WTC11 (cell line): ENCODE data around the gene CXCL3. TPM values are rescaled to one million over a fixed set of nuclear protein-coding genes. Genes with fewer than 3 reads are reported as not detected.

Experiments used
- IRF2 ChIP-seq: sonication (generic); formaldehyde crosslinking; IDR thresholded peaks from 2 replicates; pipeline ENCODE4 v1.8.0; 2022; ENCODE audit warnings: low read depth, missing genetic modification reagents, borderline replicate concordance
- MYBL2 ChIP-seq: sonication (generic); formaldehyde crosslinking; IDR thresholded peaks from 2 replicates; pipeline ENCODE4 v1.8.1; 2023; ENCODE audit warnings: mild to moderate bottlenecking, moderate library complexity, missing genetic modification reagents
- NR1H2 ChIP-seq: sonication (generic); formaldehyde crosslinking; IDR thresholded peaks from 2 replicates; pipeline ENCODE4 v1.9.0; 2021; ENCODE audit warnings: mild to moderate bottlenecking, moderate library complexity, missing genetic modification reagents
- RELA ChIP-seq: sonication (generic); formaldehyde crosslinking; IDR thresholded peaks from 2 replicates; pipeline ENCODE4 v1.8.1; 2022; ENCODE audit warnings: missing genetic modification reagents, mild to moderate bottlenecking, borderline replicate concordance
- total RNA-seq: library from RNA; stranded (reverse); gene quantifications from 3 replicates; pipeline ENCODE4 v1.2.3, GENCODE V29; 2021
- TF ChIP-seq, protein P1 (sequence below): fragments of 250-450 bp; sonication (Bioruptor Pico); conservative IDR thresholded peaks from 2 replicates; pipeline ENCODE4 v1.9.0; 2021; ENCODE audit warnings: mild to moderate bottlenecking
- TF ChIP-seq, protein P2 (sequence below): sonication (generic); formaldehyde crosslinking; IDR thresholded peaks from 2 replicates; pipeline ENCODE4 v1.8.1; 2022; ENCODE audit warnings: low read depth, mild to moderate bottlenecking, moderate library complexity, missing genetic modification reagents, borderline replicate concordance
- TF ChIP-seq, protein P3 (sequence below): sonication (generic); formaldehyde crosslinking; IDR thresholded peaks from 2 replicates; pipeline ENCODE4 v1.8.0; 2022; ENCODE audit warnings: mild to moderate bottlenecking, missing genetic modification reagents
- TF ChIP-seq, protein P4 (sequence below): sonication (generic); formaldehyde crosslinking; IDR thresholded peaks from 2 replicates; pipeline ENCODE4 v1.8.1; 2022; ENCODE audit warnings: low read depth, missing genetic modification reagents, borderline replicate concordance
- TF ChIP-seq, protein P5 (sequence below): sonication (generic); formaldehyde crosslinking; IDR thresholded peaks from 2 replicates; pipeline ENCODE4 v1.8.0; 2023; ENCODE audit warnings: missing genetic modification reagents, mild to moderate bottlenecking, borderline replicate concordance
- TF ChIP-seq, protein P6 (sequence below): sonication (generic); formaldehyde crosslinking; conservative IDR thresholded peaks from 2 replicates; pipeline ENCODE4 v1.8.1; 2023; ENCODE audit warnings: mild to moderate bottlenecking, low read depth, missing genetic modification reagents, moderate library complexity
- TF ChIP-seq, protein P7 (sequence below): sonication (generic); formaldehyde crosslinking; IDR thresholded peaks from 2 replicates; pipeline ENCODE4 v1.8.0; 2023; ENCODE audit warnings: missing genetic modification reagents
- TF ChIP-seq, protein P8 (sequence below): sonication (generic); formaldehyde crosslinking; IDR thresholded peaks from 2 replicates; pipeline ENCODE4 v1.8.1; 2023; ENCODE audit warnings: mild to moderate bottlenecking, missing genetic modification reagents, moderate library complexity
- TF ChIP-seq, protein P9 (sequence below): fragments of 250-450 bp; sonication (Bioruptor Pico); IDR thresholded peaks from 2 replicates; pipeline ENCODE4 v1.9.0; 2021; ENCODE audit warnings: moderate library complexity, mild to moderate bottlenecking, inconsistent platforms, borderline replicate concordance
- TF ChIP-seq, protein P10 (sequence below): sonication (generic); formaldehyde crosslinking; IDR thresholded peaks from 2 replicates; pipeline ENCODE4 v1.8.1; 2023; ENCODE audit warnings: mild to moderate bottlenecking, moderate library complexity, missing genetic modification reagents

The CXCL3 gene
- total RNA-seq, 1 experiment from 2014 or later = 3.5 TPM

DNA sequence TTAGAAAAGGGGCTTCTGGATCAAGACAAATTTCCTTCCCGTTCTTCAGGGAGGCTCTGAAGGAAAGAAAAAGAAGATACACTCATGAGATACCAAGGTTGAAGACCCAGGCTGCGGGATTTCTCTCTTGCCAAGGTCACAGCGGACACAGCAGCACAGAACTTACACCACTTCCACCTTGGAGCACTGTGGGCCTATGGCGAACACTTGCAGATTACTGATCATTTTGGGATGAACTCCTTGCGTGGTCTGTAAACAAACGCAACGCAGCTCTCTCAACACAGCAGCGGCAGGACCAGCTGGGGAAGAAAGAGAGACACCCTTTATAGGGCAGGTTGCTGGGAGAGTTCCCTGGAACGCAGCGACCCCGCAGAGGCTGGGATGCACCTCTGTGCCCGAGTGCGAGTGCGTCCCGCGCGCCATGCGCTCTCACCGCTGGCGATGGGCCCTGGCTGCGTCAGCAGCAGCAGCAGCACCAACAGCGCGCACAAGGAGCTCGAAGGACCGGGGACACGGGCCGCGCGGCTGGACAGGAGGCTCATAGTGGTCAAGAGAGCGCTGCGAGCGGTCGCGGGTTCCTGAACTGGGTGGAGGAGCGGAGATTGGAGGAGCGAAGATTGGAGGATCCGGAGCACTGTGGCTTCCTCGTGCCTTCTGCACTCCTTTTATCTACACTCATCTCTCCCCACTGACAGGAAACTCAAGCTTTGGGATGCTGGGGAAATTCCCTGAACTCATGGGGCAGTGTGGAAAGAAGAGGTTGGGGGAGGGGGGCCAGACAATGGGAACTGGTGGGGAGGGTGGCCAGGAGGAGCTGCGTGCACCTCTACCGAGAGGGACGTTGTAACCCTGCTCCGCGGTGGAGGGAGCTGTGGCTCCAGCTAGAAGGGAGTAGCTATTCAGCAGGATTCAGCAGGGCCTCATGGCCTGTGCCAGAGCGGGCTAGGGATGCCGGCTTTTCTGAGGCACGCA is 40.2 kb downstream of the CXCL3 start, which contains the start of gene CXCL5 (continued):
- TF ChIP-seq, protein P1, sequence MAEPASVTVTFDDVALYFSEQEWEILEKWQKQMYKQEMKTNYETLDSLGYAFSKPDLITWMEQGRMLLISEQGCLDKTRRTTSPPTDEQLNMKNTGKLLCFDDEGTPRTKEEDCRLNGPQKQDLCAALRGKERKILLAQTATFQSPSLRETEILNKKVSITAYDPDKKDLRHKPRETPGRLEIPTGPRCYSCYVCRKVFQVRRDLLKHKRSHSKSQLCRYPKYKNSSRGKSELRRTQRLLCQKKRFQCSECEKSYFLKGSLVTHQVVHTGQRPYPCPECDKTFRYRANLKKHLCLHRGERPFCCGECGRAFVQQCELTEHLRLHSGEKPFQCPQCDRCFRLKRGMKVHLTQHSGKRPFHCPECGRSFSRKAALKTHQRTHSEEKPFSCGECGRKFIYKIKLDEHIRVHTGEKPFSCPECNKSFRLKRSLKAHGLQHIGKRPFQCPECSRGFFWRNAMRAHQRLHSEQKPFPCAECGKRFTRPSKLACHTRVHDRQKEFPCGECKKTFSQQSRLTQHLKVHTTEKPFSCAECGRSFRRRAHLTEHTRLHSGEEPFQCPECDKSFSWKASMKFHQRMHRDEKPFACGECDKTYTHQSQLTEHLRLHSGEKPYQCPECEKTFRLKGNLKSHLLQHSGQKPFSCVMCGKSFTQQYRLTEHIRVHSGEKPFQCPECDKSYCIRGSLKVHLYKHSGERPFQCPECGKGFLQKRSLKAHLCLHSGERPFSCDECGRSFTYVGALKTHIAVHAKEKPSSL = no peak
- TF ChIP-seq, protein P2, sequence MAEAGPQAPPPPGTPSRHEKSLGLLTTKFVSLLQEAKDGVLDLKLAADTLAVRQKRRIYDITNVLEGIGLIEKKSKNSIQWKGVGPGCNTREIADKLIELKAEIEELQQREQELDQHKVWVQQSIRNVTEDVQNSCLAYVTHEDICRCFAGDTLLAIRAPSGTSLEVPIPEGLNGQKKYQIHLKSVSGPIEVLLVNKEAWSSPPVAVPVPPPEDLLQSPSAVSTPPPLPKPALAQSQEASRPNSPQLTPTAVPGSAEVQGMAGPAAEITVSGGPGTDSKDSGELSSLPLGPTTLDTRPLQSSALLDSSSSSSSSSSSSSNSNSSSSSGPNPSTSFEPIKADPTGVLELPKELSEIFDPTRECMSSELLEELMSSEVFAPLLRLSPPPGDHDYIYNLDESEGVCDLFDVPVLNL = no peak; the same call in 1 of the 2 replicates
- peak; percentile 29; the same call in 1 of the 2 replicates for TF ChIP-seq MYBL2
- TF ChIP-seq, protein P3, sequence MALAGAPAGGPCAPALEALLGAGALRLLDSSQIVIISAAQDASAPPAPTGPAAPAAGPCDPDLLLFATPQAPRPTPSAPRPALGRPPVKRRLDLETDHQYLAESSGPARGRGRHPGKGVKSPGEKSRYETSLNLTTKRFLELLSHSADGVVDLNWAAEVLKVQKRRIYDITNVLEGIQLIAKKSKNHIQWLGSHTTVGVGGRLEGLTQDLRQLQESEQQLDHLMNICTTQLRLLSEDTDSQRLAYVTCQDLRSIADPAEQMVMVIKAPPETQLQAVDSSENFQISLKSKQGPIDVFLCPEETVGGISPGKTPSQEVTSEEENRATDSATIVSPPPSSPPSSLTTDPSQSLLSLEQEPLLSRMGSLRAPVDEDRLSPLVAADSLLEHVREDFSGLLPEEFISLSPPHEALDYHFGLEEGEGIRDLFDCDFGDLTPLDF (CRISPR knock-in tag) = no peak
- TF ChIP-seq, protein P4, sequence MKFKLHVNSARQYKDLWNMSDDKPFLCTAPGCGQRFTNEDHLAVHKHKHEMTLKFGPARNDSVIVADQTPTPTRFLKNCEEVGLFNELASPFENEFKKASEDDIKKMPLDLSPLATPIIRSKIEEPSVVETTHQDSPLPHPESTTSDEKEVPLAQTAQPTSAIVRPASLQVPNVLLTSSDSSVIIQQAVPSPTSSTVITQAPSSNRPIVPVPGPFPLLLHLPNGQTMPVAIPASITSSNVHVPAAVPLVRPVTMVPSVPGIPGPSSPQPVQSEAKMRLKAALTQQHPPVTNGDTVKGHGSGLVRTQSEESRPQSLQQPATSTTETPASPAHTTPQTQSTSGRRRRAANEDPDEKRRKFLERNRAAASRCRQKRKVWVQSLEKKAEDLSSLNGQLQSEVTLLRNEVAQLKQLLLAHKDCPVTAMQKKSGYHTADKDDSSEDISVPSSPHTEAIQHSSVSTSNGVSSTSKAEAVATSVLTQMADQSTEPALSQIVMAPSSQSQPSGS (CRISPR knock-in tag) = no peak
- TF ChIP-seq, protein P5, sequence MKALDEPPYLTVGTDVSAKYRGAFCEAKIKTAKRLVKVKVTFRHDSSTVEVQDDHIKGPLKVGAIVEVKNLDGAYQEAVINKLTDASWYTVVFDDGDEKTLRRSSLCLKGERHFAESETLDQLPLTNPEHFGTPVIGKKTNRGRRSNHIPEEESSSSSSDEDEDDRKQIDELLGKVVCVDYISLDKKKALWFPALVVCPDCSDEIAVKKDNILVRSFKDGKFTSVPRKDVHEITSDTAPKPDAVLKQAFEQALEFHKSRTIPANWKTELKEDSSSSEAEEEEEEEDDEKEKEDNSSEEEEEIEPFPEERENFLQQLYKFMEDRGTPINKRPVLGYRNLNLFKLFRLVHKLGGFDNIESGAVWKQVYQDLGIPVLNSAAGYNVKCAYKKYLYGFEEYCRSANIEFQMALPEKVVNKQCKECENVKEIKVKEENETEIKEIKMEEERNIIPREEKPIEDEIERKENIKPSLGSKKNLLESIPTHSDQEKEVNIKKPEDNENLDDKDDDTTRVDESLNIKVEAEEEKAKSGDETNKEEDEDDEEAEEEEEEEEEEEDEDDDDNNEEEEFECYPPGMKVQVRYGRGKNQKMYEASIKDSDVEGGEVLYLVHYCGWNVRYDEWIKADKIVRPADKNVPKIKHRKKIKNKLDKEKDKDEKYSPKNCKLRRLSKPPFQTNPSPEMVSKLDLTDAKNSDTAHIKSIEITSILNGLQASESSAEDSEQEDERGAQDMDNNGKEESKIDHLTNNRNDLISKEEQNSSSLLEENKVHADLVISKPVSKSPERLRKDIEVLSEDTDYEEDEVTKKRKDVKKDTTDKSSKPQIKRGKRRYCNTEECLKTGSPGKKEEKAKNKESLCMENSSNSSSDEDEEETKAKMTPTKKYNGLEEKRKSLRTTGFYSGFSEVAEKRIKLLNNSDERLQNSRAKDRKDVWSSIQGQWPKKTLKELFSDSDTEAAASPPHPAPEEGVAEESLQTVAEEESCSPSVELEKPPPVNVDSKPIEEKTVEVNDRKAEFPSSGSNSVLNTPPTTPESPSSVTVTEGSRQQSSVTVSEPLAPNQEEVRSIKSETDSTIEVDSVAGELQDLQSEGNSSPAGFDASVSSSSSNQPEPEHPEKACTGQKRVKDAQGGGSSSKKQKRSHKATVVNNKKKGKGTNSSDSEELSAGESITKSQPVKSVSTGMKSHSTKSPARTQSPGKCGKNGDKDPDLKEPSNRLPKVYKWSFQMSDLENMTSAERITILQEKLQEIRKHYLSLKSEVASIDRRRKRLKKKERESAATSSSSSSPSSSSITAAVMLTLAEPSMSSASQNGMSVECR (CRISPR knock-in tag) = peak; percentile 74; the same call in 1 of the 2 replicates
- TF ChIP-seq, protein P6, sequence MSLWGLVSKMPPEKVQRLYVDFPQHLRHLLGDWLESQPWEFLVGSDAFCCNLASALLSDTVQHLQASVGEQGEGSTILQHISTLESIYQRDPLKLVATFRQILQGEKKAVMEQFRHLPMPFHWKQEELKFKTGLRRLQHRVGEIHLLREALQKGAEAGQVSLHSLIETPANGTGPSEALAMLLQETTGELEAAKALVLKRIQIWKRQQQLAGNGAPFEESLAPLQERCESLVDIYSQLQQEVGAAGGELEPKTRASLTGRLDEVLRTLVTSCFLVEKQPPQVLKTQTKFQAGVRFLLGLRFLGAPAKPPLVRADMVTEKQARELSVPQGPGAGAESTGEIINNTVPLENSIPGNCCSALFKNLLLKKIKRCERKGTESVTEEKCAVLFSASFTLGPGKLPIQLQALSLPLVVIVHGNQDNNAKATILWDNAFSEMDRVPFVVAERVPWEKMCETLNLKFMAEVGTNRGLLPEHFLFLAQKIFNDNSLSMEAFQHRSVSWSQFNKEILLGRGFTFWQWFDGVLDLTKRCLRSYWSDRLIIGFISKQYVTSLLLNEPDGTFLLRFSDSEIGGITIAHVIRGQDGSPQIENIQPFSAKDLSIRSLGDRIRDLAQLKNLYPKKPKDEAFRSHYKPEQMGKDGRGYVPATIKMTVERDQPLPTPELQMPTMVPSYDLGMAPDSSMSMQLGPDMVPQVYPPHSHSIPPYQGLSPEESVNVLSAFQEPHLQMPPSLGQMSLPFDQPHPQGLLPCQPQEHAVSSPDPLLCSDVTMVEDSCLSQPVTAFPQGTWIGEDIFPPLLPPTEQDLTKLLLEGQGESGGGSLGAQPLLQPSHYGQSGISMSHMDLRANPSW (CRISPR knock-in tag) = 0 out of 2 replicates have a peak, but pooled peaks have one; percentile 29
- TF ChIP-seq, protein P7, sequence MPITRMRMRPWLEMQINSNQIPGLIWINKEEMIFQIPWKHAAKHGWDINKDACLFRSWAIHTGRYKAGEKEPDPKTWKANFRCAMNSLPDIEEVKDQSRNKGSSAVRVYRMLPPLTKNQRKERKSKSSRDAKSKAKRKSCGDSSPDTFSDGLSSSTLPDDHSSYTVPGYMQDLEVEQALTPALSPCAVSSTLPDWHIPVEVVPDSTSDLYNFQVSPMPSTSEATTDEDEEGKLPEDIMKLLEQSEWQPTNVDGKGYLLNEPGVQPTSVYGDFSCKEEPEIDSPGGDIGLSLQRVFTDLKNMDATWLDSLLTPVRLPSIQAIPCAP (CRISPR knock-in tag) = no peak
- TF ChIP-seq, protein P8, sequence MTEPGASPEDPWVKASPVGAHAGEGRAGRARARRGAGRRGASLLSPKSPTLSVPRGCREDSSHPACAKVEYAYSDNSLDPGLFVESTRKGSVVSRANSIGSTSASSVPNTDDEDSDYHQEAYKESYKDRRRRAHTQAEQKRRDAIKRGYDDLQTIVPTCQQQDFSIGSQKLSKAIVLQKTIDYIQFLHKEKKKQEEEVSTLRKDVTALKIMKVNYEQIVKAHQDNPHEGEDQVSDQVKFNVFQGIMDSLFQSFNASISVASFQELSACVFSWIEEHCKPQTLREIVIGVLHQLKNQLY (CRISPR knock-in tag) = no peak
- TF ChIP-seq IRF2 = no peak
- TF ChIP-seq, protein P9, sequence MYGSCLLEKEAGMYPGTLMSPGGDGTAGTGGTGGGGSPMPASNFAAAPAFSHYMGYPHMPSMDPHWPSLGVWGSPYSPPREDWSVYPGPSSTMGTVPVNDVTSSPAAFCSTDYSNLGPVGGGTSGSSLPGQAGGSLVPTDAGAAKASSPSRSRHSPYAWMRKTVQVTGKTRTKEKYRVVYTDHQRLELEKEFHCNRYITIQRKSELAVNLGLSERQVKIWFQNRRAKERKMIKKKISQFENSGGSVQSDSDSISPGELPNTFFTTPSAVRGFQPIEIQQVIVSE (CRISPR knock-in tag) = no peak
- TF ChIP-seq, protein P10, sequence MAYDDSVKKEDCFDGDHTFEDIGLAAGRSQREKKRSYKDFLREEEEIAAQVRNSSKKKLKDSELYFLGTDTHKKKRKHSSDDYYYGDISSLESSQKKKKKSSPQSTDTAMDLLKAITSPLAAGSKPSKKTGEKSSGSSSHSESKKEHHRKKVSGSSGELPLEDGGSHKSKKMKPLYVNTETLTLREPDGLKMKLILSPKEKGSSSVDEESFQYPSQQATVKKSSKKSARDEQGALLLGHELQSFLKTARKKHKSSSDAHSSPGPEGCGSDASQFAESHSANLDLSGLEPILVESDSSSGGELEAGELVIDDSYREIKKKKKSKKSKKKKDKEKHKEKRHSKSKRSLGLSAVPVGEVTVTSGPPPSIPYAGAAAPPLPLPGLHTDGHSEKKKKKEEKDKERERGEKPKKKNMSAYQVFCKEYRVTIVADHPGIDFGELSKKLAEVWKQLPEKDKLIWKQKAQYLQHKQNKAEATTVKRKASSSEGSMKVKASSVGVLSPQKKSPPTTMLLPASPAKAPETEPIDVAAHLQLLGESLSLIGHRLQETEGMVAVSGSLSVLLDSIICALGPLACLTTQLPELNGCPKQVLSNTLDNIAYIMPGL (CRISPR knock-in tag) = peak; percentile 76; the same call in 1 of the 2 replicates
- TF ChIP-seq RELA = no peak
- TF ChIP-seq NR1H2 (CRISPR knock-in tag) = 0 out of 2 replicates have a peak, but pooled peaks have one; percentile 67
